22Rv1 (cell line): ENCODE measurements around the gene RAB3B.

Experiments
- ZFX ChIP-seq: fragments of 450-650 bp; IDR thresholded peaks from 2 replicates; pipeline ENCODE4 v1.6.1; 2017; ENCODE audit warnings: antibody characterized with exemption, borderline replicate concordance
- TF ChIP-seq, protein P1 (sequence below): fragments of 450-650 bp; IDR thresholded peaks from 2 replicates; pipeline ENCODE4 v1.5.1; 2017; ENCODE audit warnings: mild to moderate bottlenecking

- TF ChIP-seq, protein P1, sequence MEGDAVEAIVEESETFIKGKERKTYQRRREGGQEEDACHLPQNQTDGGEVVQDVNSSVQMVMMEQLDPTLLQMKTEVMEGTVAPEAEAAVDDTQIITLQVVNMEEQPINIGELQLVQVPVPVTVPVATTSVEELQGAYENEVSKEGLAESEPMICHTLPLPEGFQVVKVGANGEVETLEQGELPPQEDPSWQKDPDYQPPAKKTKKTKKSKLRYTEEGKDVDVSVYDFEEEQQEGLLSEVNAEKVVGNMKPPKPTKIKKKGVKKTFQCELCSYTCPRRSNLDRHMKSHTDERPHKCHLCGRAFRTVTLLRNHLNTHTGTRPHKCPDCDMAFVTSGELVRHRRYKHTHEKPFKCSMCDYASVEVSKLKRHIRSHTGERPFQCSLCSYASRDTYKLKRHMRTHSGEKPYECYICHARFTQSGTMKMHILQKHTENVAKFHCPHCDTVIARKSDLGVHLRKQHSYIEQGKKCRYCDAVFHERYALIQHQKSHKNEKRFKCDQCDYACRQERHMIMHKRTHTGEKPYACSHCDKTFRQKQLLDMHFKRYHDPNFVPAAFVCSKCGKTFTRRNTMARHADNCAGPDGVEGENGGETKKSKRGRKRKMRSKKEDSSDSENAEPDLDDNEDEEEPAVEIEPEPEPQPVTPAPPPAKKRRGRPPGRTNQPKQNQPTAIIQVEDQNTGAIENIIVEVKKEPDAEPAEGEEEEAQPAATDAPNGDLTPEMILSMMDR: no peak
- no peak for TF ChIP-seq ZFX
Measured at GRCh38 chr1:51952638-51953037, 37.9 kb downstream of the RAB3B start.
